Spleen (tissue), 11 donors: ENCODE measurements around the gene CYS1. TPM values are rescaled to one million over a fixed set of nuclear protein-coding genes. Genes with fewer than 3 reads are reported as not detected.
A peak's percentile ranks its signal among the peaks of the same experiment; 100 is the strongest.

ENCODE experiments used
- DNase-seq: peaks from one replicate; pipeline ENCODE4 v3.0.0-alpha.2; 2020
- H3K27ac ChIP-seq, 8 donors: fragments of 200-600 bp; sonication (generic) in 7 of 8; 1 replicate in 4 of 8; 2 replicates in 4 of 8; pipeline versions ENCODE4 v1.5.0 to v1.8.0; 2016 to 2021; ENCODE audit warnings: inconsistent platforms in 4 of 8, mild to moderate bottlenecking in 4 of 8, moderate library complexity in 1 of 8
- H3K27me3 ChIP-seq, 7 donors: fragments of 200-600 bp; sonication (generic) in 6 of 7; replicated peaks in 1 of 7; 1 replicate in 4 of 7; 2 replicates in 3 of 7; pipeline versions ENCODE4 v1.5.0 to v1.8.0; 2016 to 2021; ENCODE audit warnings: inconsistent platforms in 3 of 7, mild to moderate bottlenecking in 1 of 7
- H3K36me3 ChIP-seq, 6 donors: fragments of 200-600 bp; sonication (generic) in 5 of 6; 1 replicate in 4 of 6; 2 replicates in 2 of 6; pipeline versions ENCODE4 v1.5.0 to v1.8.0; 2016 to 2021; ENCODE audit warnings: inconsistent platforms in 2 of 6
- H3K4me1 ChIP-seq, 6 donors: fragments of 200-600 bp; sonication (generic) in 5 of 6; 1 replicate in 3 of 6; 2 replicates in 3 of 6; pipeline versions ENCODE4 v1.5.0 to v1.8.0; 2016 to 2021; ENCODE audit warnings: inconsistent platforms in 3 of 6
- H3K4me3 ChIP-seq, 8 donors: fragments of 200-600 bp; sonication (generic) in 7 of 8; 1 replicate in 4 of 8; 2 replicates in 4 of 8; pipeline versions ENCODE4 v1.5.0 to v1.8.0; 2016 to 2021; ENCODE audit warnings: inconsistent platforms in 4 of 8, mild to moderate bottlenecking in 4 of 8, moderate library complexity in 2 of 8
- H3K9me3 ChIP-seq, 8 donors: fragments of 200-600 bp; sonication (generic) in 7 of 8; 1 replicate in 4 of 8; 2 replicates in 4 of 8; pipeline versions ENCODE4 v1.5.0 to v1.8.0; 2016 to 2021; ENCODE audit warnings: inconsistent platforms in 4 of 8
- POLR2A ChIP-seq, 3 donors: fragments of 450-650 bp; IDR thresholded peaks; one replicate each; pipeline ENCODE4 v1.5.1; 2017; ENCODE audit warnings: antibody characterized with exemption in 3 of 3, mild to moderate bottlenecking in 1 of 3
- POLR2AphosphoS5 ChIP-seq, 3 donors: sonication (generic); formaldehyde crosslinking; IDR thresholded peaks; one replicate each; pipeline ENCODE4 v1.5.1; 2017; ENCODE audit warnings: antibody characterized with exemption in 3 of 3
- WGBS, 5 donors: extraction: QIAGEN DNeasy Blood & Tissue Kit in 3 of 5; methylation state at CpG; one replicate each; pipeline versions ENCODE4 v1.1.5 to v1.1.7; 2013 to 2018; 5-methylcytosine and 5-hydroxymethylcytosine counted together
- intact Hi-C: fragments of 100-400 bp; cut with DNase I; formaldehyde crosslinking; loops from one replicate; pipeline ENCODE4 v1.15.0; 2023; ENCODE audit warnings: low total_unique reads
- polyA plus RNA-seq, 3 donors: library from polyadenylated mRNA; stranded (reverse); fragments of 200-250 nt; gene quantifications; one replicate each; pipeline ENCODE4 v1.2.1, GENCODE V29; 2013
- total RNA-seq, 7 donors: library from RNA; depleted of rRNA in 3 of 7; stranded (reverse); fragments of >200 nt in 3 of 7; fragmentation: NEBNext Ultra II Directional in 4 of 7; extraction: Animal tissue kit (Norgen Biotek cat#: 25700) in 4 of 7; gene quantifications; one replicate each; pipeline versions ENCODE4 v1.1.0 to v1.2.1, GENCODE V29; 2016 to 2021
- TF ChIP-seq, protein P1 (sequence below), 11 experiments: fragments of 200-600 bp in 7 of 11; fragments of 450-650 bp in 4 of 11; sonication (generic) in 4 of 11; IDR thresholded peaks in 8 of 11; conservative IDR thresholded peaks in 3 of 11; 1 replicate in 7 of 11; 2 replicates in 4 of 11; pipeline versions ENCODE4 v1.4.0 to v1.8.0; 2016 to 2021; ENCODE audit warnings: antibody characterized with exemption in 11 of 11, inconsistent platforms in 4 of 11, mild to moderate bottlenecking in 1 of 11
- donor health status: healthy with polysubstance abuse.
- donor health status: DM: no; HTN: no; CAD: no; lungs with moderate emphysema.
- donor health status: DM: no; HTN: no; CAD: no.
- donor health status: Bipolar disorder and iron deficiency.
- donor health status: healthy.
- donor health status: DM: no; HTN: no; CAD: no.
- donor health status: DM: yes; HTN: yes; CAD: no.

The CYS1 gene
- total and polyA plus RNA-seq, 10 donors = 0.38 to 2.9 (median 1.3) TPM

DNA sequence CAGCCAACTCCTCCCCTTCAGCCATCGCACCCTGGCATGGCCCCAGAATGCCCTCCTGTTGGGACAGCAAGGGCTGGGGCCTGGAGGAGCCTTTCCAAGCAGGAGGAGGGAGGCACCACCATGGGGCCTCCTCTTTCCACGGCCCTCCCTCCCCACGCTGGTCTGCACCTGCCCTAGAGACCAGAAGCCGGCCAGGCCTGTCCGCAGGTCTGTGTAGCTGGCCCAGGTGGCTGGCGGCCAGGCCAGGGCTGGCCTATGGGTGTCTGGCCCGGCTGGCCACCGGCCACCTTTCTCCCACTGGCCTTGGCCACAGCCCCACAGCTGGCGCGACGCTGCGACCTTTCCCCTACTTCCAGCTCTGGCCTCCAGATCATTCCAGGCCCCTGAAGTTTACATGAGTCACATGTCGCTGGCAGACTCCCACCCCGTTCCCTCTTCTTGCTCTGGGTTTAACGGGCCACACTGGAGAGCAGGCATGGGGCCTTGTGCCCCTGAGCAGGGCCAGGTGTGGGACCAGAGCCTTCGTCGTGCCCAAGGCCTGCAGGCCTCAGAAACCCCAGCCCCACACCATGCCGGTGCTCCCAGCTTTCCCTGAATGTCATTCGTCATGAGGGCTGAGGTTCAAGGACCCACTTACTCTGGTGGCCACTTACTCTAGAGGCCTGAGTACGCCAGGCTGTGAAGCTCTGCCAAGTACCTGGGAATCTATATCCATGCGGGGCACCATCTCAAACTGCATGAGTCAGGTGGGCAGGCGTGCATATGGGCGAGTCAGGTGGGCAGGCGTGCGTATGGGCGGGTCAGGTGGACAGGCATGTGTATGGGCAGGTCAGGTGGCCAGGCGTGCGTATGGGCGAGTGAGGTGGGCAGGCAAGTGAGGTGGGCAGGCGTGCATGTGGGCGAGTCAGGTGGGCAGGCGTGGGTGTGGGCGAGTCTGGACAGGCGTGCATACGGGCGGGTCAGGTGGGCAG, 70.1 kb downstream of the CYS1 start:
- no peak overlapping the region for H3K4me3 ChIP-seq
- H3K9me3 ChIP-seq = no peaks in the 10 kb centered on the region
- 69 to 85% (median 81%) methylated on average over 26 to 36 of the region's 36 CpGs for WGBS, 5 donors

DNA sequence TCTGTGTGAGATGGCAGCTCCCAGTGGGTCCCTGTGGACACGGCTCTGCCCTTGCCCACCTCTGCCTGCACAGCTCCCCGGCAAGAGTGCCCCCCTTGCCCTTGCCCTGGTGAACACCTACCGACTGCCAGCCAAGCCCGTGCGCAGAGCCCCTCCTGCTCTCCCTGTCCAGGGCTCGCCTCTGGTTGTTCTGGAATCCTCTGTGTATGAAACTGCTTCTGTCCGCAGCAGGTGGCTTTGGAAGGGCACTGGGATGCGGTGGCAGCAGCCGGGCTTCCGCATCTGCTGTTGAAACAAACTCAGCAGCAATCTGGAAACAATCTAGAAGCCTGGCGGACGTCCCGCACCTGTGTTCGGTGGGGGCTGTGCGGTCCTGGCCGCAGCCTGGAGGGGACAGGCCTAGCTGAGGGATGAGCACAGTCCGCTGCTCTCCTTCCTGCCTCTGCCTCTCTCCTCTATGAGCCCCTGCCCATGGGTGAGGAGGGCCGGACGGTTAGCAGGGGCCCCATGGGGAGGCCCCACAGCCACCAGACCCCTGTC, 70.9 kb downstream of the CYS1 start:
- no peaks in the 10 kb centered on the region for H3K36me3 ChIP-seq
- WGBS, 5 donors = 88 to 91% (median 90%) methylated on average over 18 to 19 of the region's 19 CpGs

More for the DNA sequence above, 70.1 kb downstream of the CYS1 start:
- peak overlapping the region in 5 of 8 donors; percentile 23 to 51 (median 33) for H3K27ac ChIP-seq
- TF ChIP-seq, protein P1, sequence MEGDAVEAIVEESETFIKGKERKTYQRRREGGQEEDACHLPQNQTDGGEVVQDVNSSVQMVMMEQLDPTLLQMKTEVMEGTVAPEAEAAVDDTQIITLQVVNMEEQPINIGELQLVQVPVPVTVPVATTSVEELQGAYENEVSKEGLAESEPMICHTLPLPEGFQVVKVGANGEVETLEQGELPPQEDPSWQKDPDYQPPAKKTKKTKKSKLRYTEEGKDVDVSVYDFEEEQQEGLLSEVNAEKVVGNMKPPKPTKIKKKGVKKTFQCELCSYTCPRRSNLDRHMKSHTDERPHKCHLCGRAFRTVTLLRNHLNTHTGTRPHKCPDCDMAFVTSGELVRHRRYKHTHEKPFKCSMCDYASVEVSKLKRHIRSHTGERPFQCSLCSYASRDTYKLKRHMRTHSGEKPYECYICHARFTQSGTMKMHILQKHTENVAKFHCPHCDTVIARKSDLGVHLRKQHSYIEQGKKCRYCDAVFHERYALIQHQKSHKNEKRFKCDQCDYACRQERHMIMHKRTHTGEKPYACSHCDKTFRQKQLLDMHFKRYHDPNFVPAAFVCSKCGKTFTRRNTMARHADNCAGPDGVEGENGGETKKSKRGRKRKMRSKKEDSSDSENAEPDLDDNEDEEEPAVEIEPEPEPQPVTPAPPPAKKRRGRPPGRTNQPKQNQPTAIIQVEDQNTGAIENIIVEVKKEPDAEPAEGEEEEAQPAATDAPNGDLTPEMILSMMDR (IDR thresholded peaks at IDR 0.05 in 8 of 11, conservative IDR thresholded peaks at IDR 0.05 in 3 of 11) = no peak
- TF ChIP-seq POLR2A (IDR thresholded peaks at IDR 0.05) (no peak), POLR2AphosphoS5 (IDR thresholded peaks at IDR 0.05) (peak; percentile 61 to 71 (median 71))
- H3K27me3 ChIP-seq = peaks cover 0 to 18% (median 0%) of the 10 kb centered on the region in 7 donors
- no peaks in the 10 kb centered on the region for H3K36me3 ChIP-seq
- peak; percentile 82 for DNase-seq
- peaks cover 0 to 19% (median 11%) of the 10 kb centered on the region in 6 donors for H3K4me1 ChIP-seq
- intact Hi-C loops = no loop called here

GRCh38 chr2:10008809-10009176, 71.4 kb downstream of the CYS1 start:
- intact Hi-C loops = no loop called here
- Histone ChIP-seq H3K9me3 (no peaks in the 10 kb centered on the region), H3K4me3 (no peak overlapping the region), H3K4me1 (peaks cover 0 to 19% (median 11%) of the 10 kb centered on the region in 6 donors), H3K27me3 (peaks cover 0 to 18% (median 0%) of the 10 kb centered on the region in 7 donors), H3K27ac (no peak overlapping the region), H3K36me3 (no peaks in the 10 kb centered on the region)
- DNase-seq = peak; percentile 15
- TF ChIP-seq POLR2A (IDR thresholded peaks at IDR 0.05) = no peak
- TF ChIP-seq, protein P1 (IDR thresholded peaks at IDR 0.05 in 8 of 11, conservative IDR thresholded peaks at IDR 0.05 in 3 of 11) = no peak
- TF ChIP-seq POLR2AphosphoS5 (IDR thresholded peaks at IDR 0.05) = no peak
- WGBS, 5 donors = 82 to 92% (median 90%) methylated on average over 9 of the region's 9 CpGs

More for the DNA sequence above, 70.9 kb downstream of the CYS1 start:
- Histone ChIP-seq H3K27ac (peak overlapping the region in 4 of 8 donors; percentile 31 to 51 (median 42)), H3K4me1 (peaks cover 0 to 19% (median 11%) of the 10 kb centered on the region in 6 donors), H3K4me3 (no peak overlapping the region), H3K9me3 (no peaks in the 10 kb centered on the region), H3K27me3 (peaks cover 0 to 18% (median 0%) of the 10 kb centered on the region in 7 donors)
- TF ChIP-seq POLR2A (IDR thresholded peaks at IDR 0.05) (no peak), POLR2AphosphoS5 (IDR thresholded peaks at IDR 0.05) (no peak)
- TF ChIP-seq, protein P1 (IDR thresholded peaks at IDR 0.05 in 8 of 11, conservative IDR thresholded peaks at IDR 0.05 in 3 of 11) = no peak
- DNase-seq = peak; percentile 61
- intact Hi-C loops = no loop called here
